GM18861 (cell line): ENCODE results near the gene ACTMAP.
"Not testable (repeated sequence)": the region's sequence is repeated elsewhere in the genome, so short reads cannot be mapped to it uniquely, and the experiment has no call there.

ENCODE experiments used
- ATAC-seq: cut with Tn5 transposase; IDR thresholded peaks from one replicate; pipeline ENCODE4 v1.9.1; 2021; ENCODE audit not compliant: unreplicated experiment

ACTMAP gene

GRCh38 chr19:40776364-40776763 is 26.1 kb upstream of the ACTMAP start:
- no peak for ATAC-seq

GRCh38 chr19:40775632-40776022 is 25.4 kb upstream of the ACTMAP start:
- ATAC-seq, result no peak

- ATAC-seq, result no peak
Observed at GRCh38 chr19:40774916-40775631, 24.8 kb upstream of the ACTMAP start, which contains the start of gene MIA. Gene MIA, plus strand, starts transcription at chr19:40775521. Its CDS starts 22 bp downstream, at chr19:40775543.

DNA sequence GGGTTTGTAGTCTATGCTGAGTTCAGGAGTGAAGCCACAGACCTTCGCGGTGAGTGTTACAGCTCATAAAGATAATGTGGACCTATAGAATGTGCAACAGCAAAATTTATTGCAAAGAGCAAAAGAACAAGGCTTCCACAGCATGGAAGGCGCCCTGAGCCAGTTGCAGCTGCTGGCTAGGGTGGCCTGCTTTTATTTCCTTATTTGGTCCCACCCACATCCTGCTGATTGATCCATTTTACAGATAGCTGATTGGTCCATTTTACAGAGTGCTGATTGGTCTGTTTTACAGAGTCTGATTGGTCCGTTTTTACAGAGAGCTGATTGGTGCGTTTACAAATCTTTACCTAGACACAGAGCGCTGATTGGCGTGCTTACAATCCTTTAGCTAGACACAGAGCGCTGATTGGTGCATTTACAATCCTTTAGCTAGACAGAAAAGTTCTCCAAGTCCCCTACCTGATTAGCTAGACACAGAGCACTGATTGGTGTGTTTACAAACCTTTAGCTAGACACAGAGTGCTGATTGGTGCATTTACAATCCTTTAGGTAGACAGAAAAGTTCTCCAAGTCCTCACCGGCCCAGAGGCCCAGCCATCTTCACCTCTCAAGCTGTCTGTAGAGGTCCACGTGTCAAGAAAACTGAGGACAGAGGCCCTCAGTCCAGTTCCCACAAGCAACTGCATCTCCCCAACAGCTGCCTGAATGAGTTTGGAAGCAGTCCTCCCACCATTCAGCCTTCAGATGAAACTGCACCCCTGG is 21.0 kb upstream of the ACTMAP start:
- not testable (repeated sequence) for ATAC-seq

DNA sequence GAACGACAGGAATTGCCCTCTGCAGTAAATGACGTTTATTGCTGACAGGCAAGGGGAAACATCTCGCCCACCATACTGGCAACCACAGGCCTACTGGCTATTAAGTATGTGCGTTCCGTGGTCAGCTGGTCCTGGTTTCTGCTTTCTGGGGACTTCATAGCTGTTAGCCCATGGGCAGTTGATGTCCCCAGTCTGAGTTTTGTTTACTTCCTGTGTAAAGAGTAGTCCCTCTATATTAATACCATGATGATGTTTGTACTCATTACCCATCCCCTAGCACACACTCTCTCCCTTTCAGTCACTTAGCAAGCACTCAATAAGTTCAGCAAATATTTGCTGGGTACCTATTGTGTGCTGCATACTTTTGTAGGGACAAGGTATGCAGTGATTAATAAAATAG is 18.6 kb upstream of the ACTMAP start:
- ATAC-seq, result no peak

- ATAC-seq, result not testable (repeated sequence)
Observed at GRCh38 chr19:40766385-40766784, 16.1 kb upstream of the ACTMAP start.

- ATAC-seq, result no peak
Observed at GRCh38 chr19:40763963-40764362, 13.7 kb upstream of the ACTMAP start.

GRCh38 chr19:40763526-40763925 is 13.2 kb upstream of the ACTMAP start:
- ATAC-seq, result no peak

DNA sequence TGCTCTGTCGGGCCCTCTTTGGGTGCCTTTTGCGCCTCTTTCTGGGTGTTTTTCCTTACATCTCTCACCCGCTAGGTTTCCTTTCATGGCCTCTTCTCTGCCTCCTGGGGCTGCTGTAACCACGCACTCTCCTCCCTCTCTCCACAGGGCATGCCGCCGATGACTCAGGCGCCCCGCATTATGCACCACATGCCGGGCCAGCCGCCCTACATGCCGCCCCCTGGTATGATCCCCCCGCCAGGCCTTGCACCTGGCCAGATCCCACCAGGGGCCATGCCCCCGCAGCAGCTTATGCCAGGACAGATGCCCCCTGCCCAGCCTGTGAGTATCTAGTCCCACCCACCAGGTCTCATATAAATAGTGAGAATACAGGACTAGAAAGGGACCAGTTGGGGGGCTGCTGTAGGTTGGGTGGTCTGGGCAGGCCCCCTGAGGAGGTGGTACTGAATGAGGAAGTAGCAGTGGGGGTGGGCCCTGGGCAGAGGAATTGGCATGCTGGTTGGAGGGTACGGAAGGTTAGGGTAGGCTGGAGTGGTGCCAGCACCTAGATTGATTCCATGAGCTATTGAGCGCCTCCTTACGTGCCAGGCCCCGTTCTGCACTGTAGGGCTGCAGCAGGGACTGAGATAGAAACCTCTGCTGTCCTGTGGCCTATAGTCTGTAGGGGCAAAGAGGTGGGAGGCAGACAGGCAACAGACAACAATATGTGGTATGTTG is 12.6 kb upstream of the ACTMAP start:
- no peak for ATAC-seq

- ATAC-seq, result no peak
Observed at GRCh38 chr19:40759352-40759751, 9.1 kb upstream of the ACTMAP start.

DNA sequence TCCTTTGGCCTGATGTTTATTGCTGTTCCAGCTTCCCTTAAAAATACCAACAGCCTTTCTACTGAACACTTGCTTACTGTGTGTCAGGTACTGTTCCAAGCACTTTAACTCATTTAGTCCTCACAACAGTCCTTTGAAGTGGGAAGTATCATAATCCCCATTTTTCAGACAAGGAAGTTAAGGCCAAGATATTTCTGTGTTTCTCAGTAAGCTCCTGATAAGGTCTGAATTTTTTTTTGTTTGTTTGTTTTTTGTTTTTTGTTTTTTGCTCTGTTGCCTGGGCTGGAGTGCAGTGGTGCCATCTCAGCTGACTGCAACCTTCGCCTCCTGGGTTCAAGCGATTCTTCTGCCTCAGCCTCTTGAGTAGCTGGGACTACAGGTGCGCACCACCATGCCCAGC is 8.2 kb upstream of the ACTMAP start:
- no peak for ATAC-seq

- ATAC-seq, result no peak
Observed at GRCh38 chr19:40756502-40757110, 6.3 kb upstream of the ACTMAP start.

GRCh38 chr19:40755791-40756190 is 5.5 kb upstream of the ACTMAP start:
- no peak for ATAC-seq

- no peak for ATAC-seq
Observed at GRCh38 chr19:40755248-40755624, 5.0 kb upstream of the ACTMAP start.

GRCh38 chr19:40754611-40755247 is 4.5 kb upstream of the ACTMAP start:
- ATAC-seq, result no peak

GRCh38 chr19:40752257-40752781 is 2.0 kb upstream of the ACTMAP start:
- ATAC-seq, result no peak

DNA sequence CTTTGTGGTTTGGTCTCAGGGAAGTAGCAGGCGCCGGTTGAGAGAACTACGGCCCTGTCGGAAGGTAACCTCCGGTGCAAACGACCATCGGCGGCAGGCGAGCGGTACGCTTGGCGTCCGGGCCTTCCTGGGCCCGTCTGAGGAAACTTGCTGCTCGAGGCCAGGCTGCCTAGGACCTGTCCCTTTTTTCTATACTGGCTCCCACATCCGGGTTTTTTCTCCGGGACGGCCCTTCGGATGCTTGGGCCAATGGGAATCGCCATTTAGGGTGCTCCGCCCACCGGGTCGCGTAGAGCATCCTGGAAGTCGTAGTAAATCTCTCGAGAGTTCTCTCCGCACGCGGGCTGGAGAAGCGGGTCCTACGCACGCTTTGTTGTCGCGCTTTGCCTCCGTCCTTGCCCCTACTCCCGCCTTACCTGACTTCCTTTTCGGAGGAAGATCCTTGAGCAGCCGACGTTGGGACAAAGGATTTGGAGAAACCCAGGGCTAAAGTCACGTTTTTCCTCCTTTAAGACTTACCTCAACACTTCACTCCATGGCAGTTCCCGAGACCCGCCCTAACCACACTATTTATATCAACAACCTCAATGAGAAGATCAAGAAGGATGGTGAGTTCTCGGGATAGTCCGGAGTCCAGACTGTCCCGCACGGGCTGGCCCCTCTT is 729 bp upstream of the ACTMAP start, which contains the start of gene SNRPA:
TSS of gene SNRPA (plus strand) at position 330 of the 664 bp plus-strand sequence. CDS start at position 536, 206 bp downstream.
- ATAC-seq, result peak; percentile 37

DNA sequence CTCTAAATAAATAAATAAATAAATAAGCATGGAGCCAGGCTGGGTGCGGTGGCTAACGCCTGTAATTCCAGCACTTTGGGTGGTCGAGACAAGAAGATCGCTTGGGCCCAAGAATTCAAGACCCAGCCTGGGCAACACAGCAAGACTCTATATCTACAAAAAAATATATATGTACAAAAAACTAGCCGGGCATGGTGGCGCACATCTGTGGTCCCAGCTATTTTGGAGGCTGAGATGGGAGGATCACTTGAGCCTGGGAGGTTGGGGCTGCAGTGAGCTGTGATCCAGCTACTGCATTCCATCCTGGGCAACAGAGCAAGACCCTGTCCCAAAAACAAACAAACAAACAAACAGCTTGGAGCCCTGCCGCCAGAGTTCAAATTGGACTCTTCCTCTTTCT is 2.7 kb downstream of the ACTMAP start:
- no peak for ATAC-seq

DNA sequence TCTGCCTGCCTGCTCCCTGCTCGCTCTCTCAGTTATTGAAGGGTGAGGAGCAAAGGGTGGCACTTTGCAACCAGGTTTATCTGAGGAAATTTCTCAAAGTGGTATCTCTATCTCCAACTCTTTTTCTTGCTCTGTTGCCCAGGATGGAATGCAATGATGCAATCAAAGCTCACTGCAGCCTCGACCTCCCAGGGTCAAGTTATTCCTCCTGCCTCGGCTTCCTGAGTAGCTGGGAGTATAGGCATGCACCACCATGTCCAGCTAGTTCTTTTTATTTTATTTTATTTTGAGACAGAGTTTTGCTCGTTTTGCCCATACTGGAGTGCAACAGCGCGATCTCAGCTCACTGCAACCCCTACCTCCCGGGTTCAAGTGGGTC is 4.9 kb downstream of the ACTMAP start:
- no peak for ATAC-seq
